Measurements from ENCODE around the gene GJA3. TPM values are rescaled to one million over a fixed set of nuclear protein-coding genes. Genes with fewer than 3 reads are reported as not detected.

The GJA3 gene
- total RNA-seq, 1 experiment from 2014 or later: 0.92 TPM

GRCh38 chr13:20161275-20161950 is 561 bp upstream of the GJA3 start:
- Mint-ChIP-seq H3K36me3 (ENCODE audit: insufficient read depth in 1 of 3, low read depth in 3 of 3) (peaks cover 0 to 2% (median 0%) of the 10 kb centered on the region in 3 experiments; a peak in 2 of 7 replicates), H3K4me3 (peak overlapping the region; percentile 71 to 82), H3K27me3 (ENCODE audit: low read depth) (peaks cover 79% of the 10 kb centered on the region), H3K27ac (no peak overlapping the region), H3K9me3 (peaks cover 0 to 3% of the 10 kb centered on the region in 2 experiments; a peak in 1 of 5 replicates), H3K4me1 (peaks cover 8 to 9% of the 10 kb centered on the region in 2 experiments)
- no peaks in the 10 kb centered on the region for H3K9me3 ChIP-seq (ENCODE audit: control insufficient read depth, low read depth, low read length)
- no peak overlapping the region for H3K23ac ChIP-seq (ENCODE audit: insufficient read length, low read depth, low read length)
- H3K27me3 ChIP-seq (ENCODE audit: insufficient read depth, low read length): peaks cover 24% of the 10 kb centered on the region; the same call in 1 of the 2 replicates
- no peak overlapping the region for H3T11ph ChIP-seq (ENCODE audit: low read length)
- TF ChIP-seq CTCF (conservative IDR thresholded peaks at IDR 0.05): no peak
- H4K91ac ChIP-seq (ENCODE audit: insufficient read length, low read depth, low read length): no peak overlapping the region
- no peak overlapping the region for H3K56ac ChIP-seq (ENCODE audit: insufficient read length, low read depth, low read length)
- H3K27ac ChIP-seq (ENCODE audit: insufficient read length, low read depth, low read length): no peak overlapping the region
- no peak overlapping the region for H3K9ac ChIP-seq (ENCODE audit: extremely low read depth, insufficient read length, low read length)
- H2AFZ ChIP-seq (ENCODE audit: low read length): no peak overlapping the region
- H3K18ac ChIP-seq (ENCODE audit: insufficient read length, low read depth, low read length): no peak overlapping the region
- no peak overlapping the region for H3K14ac ChIP-seq (ENCODE audit: insufficient read depth, low read length)
- DNase-seq: no peak
- H2BK12ac ChIP-seq (ENCODE audit: insufficient read length, low read depth, low read length): no peak overlapping the region
- no peak overlapping the region for H2BK20ac ChIP-seq (ENCODE audit: low read depth, low read length, poor library complexity, severe bottlenecking)
- H2BK15ac ChIP-seq (ENCODE audit: low read depth, low read length): no peak overlapping the region
- no peaks in the 10 kb centered on the region for H3K4me1 ChIP-seq (ENCODE audit: insufficient read depth, low read length)
- no peak overlapping the region for H3K4ac ChIP-seq (ENCODE audit: low read depth, low read length)
- no peaks in the 10 kb centered on the region for H3K79me1 ChIP-seq (ENCODE audit: insufficient read depth, low read depth, low read length, poor library complexity, severe bottlenecking)
- no peak overlapping the region for H4K8ac ChIP-seq (replicated peaks; ENCODE audit: insufficient read length, low read depth, low read length)
- no peaks in the 10 kb centered on the region for H4K20me1 ChIP-seq (ENCODE audit: control insufficient read depth, insufficient read depth, insufficient read length)
- H3K79me2 ChIP-seq (ENCODE audit: insufficient read depth, low read length): no peaks in the 10 kb centered on the region
- no peak overlapping the region for H2AK5ac ChIP-seq (ENCODE audit: insufficient read length, low read length)
- no peak overlapping the region for H2BK5ac ChIP-seq (ENCODE audit: insufficient read length, low read length)
- H4K5ac ChIP-seq (ENCODE audit: insufficient read length, low read depth, low read length): no peak overlapping the region
- no CpG with 5 or more reads among the region's 79 CpGs for WGBS (ENCODE audit: extremely low coverage, insufficient read length, low lambda C conversion rate)
- H2BK120ac ChIP-seq (ENCODE audit: low read depth, low read length, poor library complexity, severe bottlenecking): no peak overlapping the region
- peak overlapping the region; percentile 86 for H3K4me2 ChIP-seq (ENCODE audit: insufficient read depth, insufficient read length, low read length)
- peaks cover 9% of the 10 kb centered on the region for H3K23me2 ChIP-seq (ENCODE audit: insufficient read length, low read depth, low read length, poor library complexity, severe bottlenecking)
